ENCODE data around the gene TFDP3. TPM values are rescaled to one million over a fixed set of nuclear protein-coding genes. Genes with fewer than 3 reads are reported as not detected.

Gene TFDP3
- total RNA-seq, 4 donors from 2014 or later, result not detected

GRCh38 chrX:133251204-133251603, 33.0 kb upstream of the TFDP3 start:
- no peaks in the 10 kb centered on the region for H3K36me3 ChIP-seq
- DNase-seq, result no peak
- H3K9me3 ChIP-seq, result no peaks in the 10 kb centered on the region
- WGBS, 2 donors, result 84 to 86% methylated on average over 2 to 4 of the region's 5 CpGs
- no peak for TF ChIP-seq CTCF (IDR thresholded peaks at IDR 0.05)
- no peak for TF ChIP-seq POLR2A (IDR thresholded peaks at IDR 0.05)
- H3K27ac ChIP-seq, result no peak overlapping the region
- no peak overlapping the region for H3K4me3 ChIP-seq (replicated peaks in 1 of 3)
- H3K27me3 ChIP-seq, result no peaks in the 10 kb centered on the region
- intact Hi-C loops (cut with DNase I), result no loop called here
- H3K4me1 ChIP-seq, result peaks cover 7 to 10% of the 10 kb centered on the region in 2 donors

GRCh38 chrX:133250184-133251100, 32.3 kb upstream of the TFDP3 start:
- DNase-seq, result no peak
- intact Hi-C loops (cut with DNase I), result no loop called here
- H3K9me3 ChIP-seq, result no peaks in the 10 kb centered on the region
- 72 to 75% methylated on average over 5 of the region's 5 CpGs for WGBS, 2 donors
- TF ChIP-seq POLR2A (IDR thresholded peaks at IDR 0.05) (no peak), CTCF (IDR thresholded peaks at IDR 0.05) (no peak)
- H3K27ac ChIP-seq, result no peak overlapping the region
- H3K27me3 ChIP-seq, result no peaks in the 10 kb centered on the region
- H3K4me3 ChIP-seq (replicated peaks in 1 of 3), result no peak overlapping the region
- no peaks in the 10 kb centered on the region for H3K36me3 ChIP-seq
- H3K4me1 ChIP-seq, result peaks cover 7 to 10% of the 10 kb centered on the region in 2 donors

- 61 to 74% methylated on average over 4 of the region's 4 CpGs for WGBS, 2 donors
These were observed 31.3 kb upstream of the TFDP3 start for GRCh38 chrX:133249266-133250058.

GRCh38 chrX:133248177-133248576, 30.0 kb upstream of the TFDP3 start:
- WGBS, 2 donors, result 54 to 55% methylated on average over 2 of the region's 2 CpGs
- no peaks in the 10 kb centered on the region for H3K36me3 ChIP-seq
- no peak for TF ChIP-seq CTCF (IDR thresholded peaks at IDR 0.05)
- TF ChIP-seq POLR2A (IDR thresholded peaks at IDR 0.05), result no peak
- no peaks in the 10 kb centered on the region for H3K9me3 ChIP-seq
- intact Hi-C loops (cut with DNase I), result no loop called here
- peak; percentile 72 to 73 for DNase-seq
- H3K27ac ChIP-seq, result peak overlapping the region in 2 of 3 donors; percentile 31 to 66
- H3K4me1 ChIP-seq, result peaks cover 7 to 10% of the 10 kb centered on the region in 2 donors
- no peaks in the 10 kb centered on the region for H3K27me3 ChIP-seq
- no peak overlapping the region for H3K4me3 ChIP-seq (replicated peaks in 1 of 3)

More at GRCh38 chrX:133249266-133250058, 31.3 kb upstream of the TFDP3 start:
- no peak for DNase-seq
- no peaks in the 10 kb centered on the region for H3K27me3 ChIP-seq
- H3K4me3 ChIP-seq (replicated peaks in 1 of 3), result no peak overlapping the region
- intact Hi-C loops (cut with DNase I), result no loop called here
- H3K27ac ChIP-seq, result peak overlapping the region in 1 of 3 donors; percentile 31
- TF ChIP-seq CTCF (IDR thresholded peaks at IDR 0.05) (peak in 3 of 6 experiments; percentile 10 to 23 (median 15)), POLR2A (IDR thresholded peaks at IDR 0.05) (no peak)
- no peaks in the 10 kb centered on the region for H3K36me3 ChIP-seq
- no peaks in the 10 kb centered on the region for H3K9me3 ChIP-seq
- H3K4me1 ChIP-seq, result peaks cover 7 to 10% of the 10 kb centered on the region in 2 donors

All from thyroid gland (tissue), 4 donors.